OCI-LY3 (cell line): Measurements from ENCODE around the gene PYY.

Source experiments
- H2AFZ ChIP-seq: fragments of 200-600, 300-600 bp; shearing (Covaris generic); 2 replicates; pipeline ENCODE4 v1.6.0; 2014; ENCODE audit warnings: antibody characterized with exemption, low read depth, low read length
- H3K27ac ChIP-seq: fragments of 200-600, 300-600 bp; sonication (generic); 2 replicates; pipeline ENCODE4 v1.5.1; 2014; ENCODE audit warnings: mild to moderate bottlenecking, low read length, moderate library complexity, mixed read lengths
- H3K27me3 ChIP-seq: fragments of 200-600, 300-600 bp; sonication (generic); 2 replicates; pipeline ENCODE4 v1.6.1; 2014; ENCODE audit warnings: low read depth, low read length, mixed read lengths
- H3K36me3 ChIP-seq: fragments of 200-600, 300-600 bp; sonication (generic); replicated peaks from 2 replicates; pipeline ENCODE3; 2014; ENCODE audit warnings: low read depth, low read length, mixed read lengths
- H3K4me1 ChIP-seq: fragments of 300-600, 200-600 bp; sonication (generic); 2 replicates; pipeline ENCODE4 v1.6.1; 2014; ENCODE audit warnings: low read length, mixed read lengths
- H3K4me2 ChIP-seq: fragments of 200-600, 300-600 bp; sonication (generic); 2 replicates; pipeline ENCODE4 v1.6.1; 2014; ENCODE audit warnings: low read length, mixed read lengths
- H3K4me3 ChIP-seq: fragments of 300-600, 200-600 bp; sonication (generic); 2 replicates; pipeline ENCODE4 v1.5.1; 2014; ENCODE audit warnings: antibody characterized with exemption, mild to moderate bottlenecking, low read length, moderate library complexity
- H3K79me2 ChIP-seq: fragments of 300-600, 200-600 bp; shearing (Covaris generic); 2 replicates; pipeline ENCODE4 v1.6.1; 2014; ENCODE audit warnings: mild to moderate bottlenecking, low read length, mixed read lengths
- H3K9ac ChIP-seq: fragments of 300-600, 200-600 bp; shearing (Covaris generic); 2 replicates; pipeline ENCODE4 v1.6.0; 2014; ENCODE audit warnings: mild to moderate bottlenecking, low read length, moderate library complexity
- H3K9me3 ChIP-seq: fragments of 200-600, 300-600 bp; shearing (Covaris generic); 2 replicates; pipeline ENCODE4 v1.6.1; 2014; ENCODE audit warnings: low read length, mixed read lengths; ENCODE audit not compliant: insufficient read depth
- H4K20me1 ChIP-seq: fragments of 200-600, 300-600 bp; sonication (generic); 2 replicates; pipeline ENCODE4 v1.6.1; 2016; ENCODE audit warnings: low read length, mixed read lengths; ENCODE audit not compliant: insufficient read depth
- CTCF ChIP-seq: fragments of 200-600, 300-600 bp; sonication (generic); IDR thresholded peaks from 2 replicates; pipeline ENCODE4 v1.5.1; 2014; ENCODE audit warnings: antibody characterized with exemption, low read length, low read depth
- EZH2phosphoT487 ChIP-seq: fragments of 200-600 bp; shearing (Covaris generic); IDR thresholded peaks from 2 replicates; pipeline ENCODE4 v1.6.1; 2018; ENCODE audit warnings: antibody characterized with exemption, mixed run types, low read depth

PYY gene

GRCh38 chr17:43952351-43952723, 1.4 kb downstream of the PYY start:
- Histone ChIP-seq H4K20me1 (no peaks in the 10 kb centered on the region), H3K9ac (no peak overlapping the region), H3K4me2 (no peak overlapping the region), H3K27ac (no peak overlapping the region), H3K4me3 (no peak overlapping the region), H3K9me3 (no peaks in the 10 kb centered on the region), H3K4me1 (no peaks in the 10 kb centered on the region), H3K79me2 (no peaks in the 10 kb centered on the region), H3K36me3 (no peaks in the 10 kb centered on the region), H3K27me3 (no peaks in the 10 kb centered on the region), H2AFZ (no peak overlapping the region)
- TF ChIP-seq CTCF (no peak), EZH2phosphoT487 (no peak)

- Histone ChIP-seq H3K4me1 (peaks cover 5% of the 10 kb centered on the region), H4K20me1 (no peaks in the 10 kb centered on the region), H3K27ac (no peak overlapping the region), H3K4me3 (no peak overlapping the region), H3K9me3 (no peaks in the 10 kb centered on the region), H3K4me2 (no peak overlapping the region), H3K9ac (no peak overlapping the region), H3K79me2 (no peaks in the 10 kb centered on the region), H3K36me3 (no peaks in the 10 kb centered on the region), H2AFZ (no peak overlapping the region), H3K27me3 (no peaks in the 10 kb centered on the region)
- TF ChIP-seq CTCF: no peak
- no peak for TF ChIP-seq EZH2phosphoT487
Measured at GRCh38 chr17:43951750-43952149, 2.0 kb downstream of the PYY start.

GRCh38 chr17:43950554-43950953, 3.2 kb downstream of the PYY start:
- Histone ChIP-seq H3K4me2 (no peak overlapping the region), H4K20me1 (no peaks in the 10 kb centered on the region), H3K4me1 (peaks cover 7% of the 10 kb centered on the region), H3K9me3 (no peaks in the 10 kb centered on the region), H3K4me3 (no peak overlapping the region), H3K9ac (no peak overlapping the region), H2AFZ (no peak overlapping the region), H3K79me2 (no peaks in the 10 kb centered on the region), H3K27ac (no peak overlapping the region), H3K27me3 (no peaks in the 10 kb centered on the region), H3K36me3 (no peaks in the 10 kb centered on the region)
- TF ChIP-seq CTCF: no peak
- no peak for TF ChIP-seq EZH2phosphoT487

GRCh38 chr17:43949781-43950180, 4.0 kb downstream of the PYY start:
- H3K9ac ChIP-seq: no peak overlapping the region
- no peak overlapping the region for H3K4me3 ChIP-seq
- no peak overlapping the region for H3K4me2 ChIP-seq
- no peaks in the 10 kb centered on the region for H3K79me2 ChIP-seq
- no peaks in the 10 kb centered on the region for H4K20me1 ChIP-seq
- no peaks in the 10 kb centered on the region for H3K9me3 ChIP-seq
- 0 out of 2 replicates have a peak, but pooled peaks have one; percentile 6 for TF ChIP-seq CTCF
- no peak for TF ChIP-seq EZH2phosphoT487
- H3K4me1 ChIP-seq: peaks cover 7% of the 10 kb centered on the region
- H3K27ac ChIP-seq: no peak overlapping the region
- H2AFZ ChIP-seq: no peak overlapping the region
- H3K36me3 ChIP-seq: no peaks in the 10 kb centered on the region
- H3K27me3 ChIP-seq: no peaks in the 10 kb centered on the region
